ENCODE measurements around the gene LDLRAD3. TPM values are rescaled to one million over a fixed set of nuclear protein-coding genes. Genes with fewer than 3 reads are reported as not detected.

Gene LDLRAD3
- total RNA-seq, 3 donors from 2014 or later: 1.0 to 8.1 (median 2.0) TPM

DNA sequence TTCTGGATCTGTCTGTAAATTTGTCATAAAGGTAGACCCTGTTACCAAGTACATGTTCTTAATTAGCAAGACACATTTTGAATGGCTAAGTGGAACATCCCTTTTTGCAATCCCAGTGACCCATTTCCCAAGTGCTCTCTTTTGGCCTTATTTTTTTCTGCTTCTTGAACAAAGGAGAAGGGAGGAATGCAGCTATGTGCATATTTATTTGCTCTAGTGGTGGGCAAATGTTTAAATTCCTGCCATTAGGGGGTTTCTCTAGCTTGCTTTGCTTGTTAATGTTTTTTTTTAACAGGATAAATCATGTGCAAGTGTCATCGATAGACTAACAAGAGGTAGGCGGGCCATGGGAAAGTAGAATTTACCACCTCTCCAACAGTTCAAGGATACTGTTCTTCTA is 209.7 kb downstream of the LDLRAD3 start:
- no peak overlapping the region for H3K4me3 ChIP-seq
- intact Hi-C loops (cut with DNase I, micrococcal nuclease): no loop called here
- DNase-seq (no peak), ATAC-seq (no peak)
- no peaks in the 10 kb centered on the region for H3K36me3 ChIP-seq (ENCODE audit: low read depth)
- no peaks in the 10 kb centered on the region for H3K4me1 ChIP-seq (ENCODE audit: low read depth)
- TF ChIP-seq, protein P1, sequence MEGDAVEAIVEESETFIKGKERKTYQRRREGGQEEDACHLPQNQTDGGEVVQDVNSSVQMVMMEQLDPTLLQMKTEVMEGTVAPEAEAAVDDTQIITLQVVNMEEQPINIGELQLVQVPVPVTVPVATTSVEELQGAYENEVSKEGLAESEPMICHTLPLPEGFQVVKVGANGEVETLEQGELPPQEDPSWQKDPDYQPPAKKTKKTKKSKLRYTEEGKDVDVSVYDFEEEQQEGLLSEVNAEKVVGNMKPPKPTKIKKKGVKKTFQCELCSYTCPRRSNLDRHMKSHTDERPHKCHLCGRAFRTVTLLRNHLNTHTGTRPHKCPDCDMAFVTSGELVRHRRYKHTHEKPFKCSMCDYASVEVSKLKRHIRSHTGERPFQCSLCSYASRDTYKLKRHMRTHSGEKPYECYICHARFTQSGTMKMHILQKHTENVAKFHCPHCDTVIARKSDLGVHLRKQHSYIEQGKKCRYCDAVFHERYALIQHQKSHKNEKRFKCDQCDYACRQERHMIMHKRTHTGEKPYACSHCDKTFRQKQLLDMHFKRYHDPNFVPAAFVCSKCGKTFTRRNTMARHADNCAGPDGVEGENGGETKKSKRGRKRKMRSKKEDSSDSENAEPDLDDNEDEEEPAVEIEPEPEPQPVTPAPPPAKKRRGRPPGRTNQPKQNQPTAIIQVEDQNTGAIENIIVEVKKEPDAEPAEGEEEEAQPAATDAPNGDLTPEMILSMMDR (IDR thresholded peaks at IDR 0.05): no peak
- H3K9me3 ChIP-seq: no peaks in the 10 kb centered on the region

DNA sequence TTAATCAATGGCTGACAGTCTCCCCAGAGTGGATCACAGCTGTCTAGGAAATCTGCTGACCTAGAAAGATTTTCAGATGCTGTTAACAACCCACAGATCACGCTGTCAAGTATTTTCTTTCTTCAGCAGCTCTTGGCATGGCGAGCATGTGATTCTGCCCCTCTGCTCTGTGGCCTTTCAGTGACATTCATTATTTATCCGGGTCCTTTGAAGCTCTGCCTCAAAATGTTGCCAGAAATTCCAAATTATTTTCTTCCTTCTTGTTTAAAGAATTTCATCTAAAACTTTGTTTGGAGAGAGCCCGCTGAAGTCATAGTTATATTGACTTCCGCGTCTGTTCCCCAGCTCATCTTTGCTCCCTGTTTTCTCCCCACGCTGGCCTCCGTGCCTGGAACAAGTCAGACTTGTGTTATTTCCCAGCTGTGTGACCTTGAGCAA is 211.3 kb downstream of the LDLRAD3 start:
- intact Hi-C loops (cut with DNase I, micrococcal nuclease): no loop called here
- no peaks in the 10 kb centered on the region for H3K4me1 ChIP-seq (ENCODE audit: low read depth)
- TF ChIP-seq, protein P1 (IDR thresholded peaks at IDR 0.05): no peak
- no peak for DNase-seq
- no peaks in the 10 kb centered on the region for H3K9me3 ChIP-seq
- H3K36me3 ChIP-seq (ENCODE audit: low read depth): no peaks in the 10 kb centered on the region
- no peak for ATAC-seq
- no peak overlapping the region for H3K4me3 ChIP-seq

DNA sequence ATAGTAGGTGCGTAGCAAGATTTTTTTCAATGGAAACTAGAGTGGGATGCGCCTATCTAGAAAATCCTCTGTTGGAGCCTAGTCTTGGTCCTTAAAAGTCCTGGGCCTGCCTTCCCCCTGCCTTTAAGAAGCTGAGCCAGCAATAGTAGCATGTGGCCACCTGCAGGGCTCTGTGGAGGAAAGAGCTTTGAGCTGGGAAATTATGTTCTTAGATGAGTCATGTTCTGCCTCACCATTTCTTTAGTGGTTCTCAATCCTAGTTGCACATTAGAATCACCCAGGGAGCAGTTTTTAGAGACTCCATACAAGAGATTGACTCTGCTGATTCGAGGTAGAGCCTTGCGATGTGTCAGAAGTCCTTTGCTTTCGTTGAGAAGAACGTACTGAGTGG is 211.9 kb downstream of the LDLRAD3 start:
- intact Hi-C loops (cut with DNase I, micrococcal nuclease): no loop called here
- no peak for ATAC-seq
- no peaks in the 10 kb centered on the region for H3K9me3 ChIP-seq
- no peaks in the 10 kb centered on the region for H3K36me3 ChIP-seq (ENCODE audit: low read depth)
- TF ChIP-seq, protein P1 (IDR thresholded peaks at IDR 0.05): no peak
- DNase-seq: no peak
- H3K4me3 ChIP-seq: no peak overlapping the region
- no peaks in the 10 kb centered on the region for H3K4me1 ChIP-seq (ENCODE audit: low read depth)

DNA sequence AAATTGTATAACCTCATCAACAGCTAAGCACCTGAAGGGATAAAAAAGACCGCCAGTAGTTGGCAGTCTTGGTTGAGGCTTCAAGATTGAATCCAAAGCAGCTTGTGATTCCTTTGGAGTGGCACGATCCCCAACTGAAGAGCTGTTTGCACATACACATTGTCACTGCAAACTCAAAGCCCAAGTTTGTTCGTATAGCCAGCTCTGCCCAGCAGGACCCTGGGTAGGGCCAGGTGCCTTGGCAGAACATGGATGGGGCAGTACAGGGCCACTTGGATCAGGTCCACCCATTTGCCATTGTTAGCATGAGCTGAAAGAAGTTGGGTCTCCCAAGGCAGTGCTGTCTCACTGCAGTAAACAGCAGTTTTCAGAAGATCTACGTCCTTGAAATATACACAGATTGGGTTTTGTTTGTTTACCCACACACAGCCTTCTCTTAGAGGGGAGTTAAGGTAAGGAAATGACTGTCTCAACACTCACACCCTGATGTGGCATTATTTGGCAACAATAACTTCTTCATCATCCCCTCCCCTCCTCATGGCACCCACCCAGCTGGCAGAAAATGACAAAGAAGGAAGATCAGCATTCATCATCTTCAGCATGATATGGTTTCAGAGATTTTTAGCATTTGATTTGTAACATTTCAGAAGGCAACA is 212.4 kb downstream of the LDLRAD3 start:
- H3K9me3 ChIP-seq: no peaks in the 10 kb centered on the region
- ATAC-seq (no peak), DNase-seq (no peak)
- no peak overlapping the region for H3K4me3 ChIP-seq
- intact Hi-C loops (cut with DNase I, micrococcal nuclease): no loop called here
- H3K4me1 ChIP-seq (ENCODE audit: low read depth): no peaks in the 10 kb centered on the region
- TF ChIP-seq, protein P1 (IDR thresholded peaks at IDR 0.05): no peak
- H3K36me3 ChIP-seq (ENCODE audit: low read depth): no peaks in the 10 kb centered on the region

DNA sequence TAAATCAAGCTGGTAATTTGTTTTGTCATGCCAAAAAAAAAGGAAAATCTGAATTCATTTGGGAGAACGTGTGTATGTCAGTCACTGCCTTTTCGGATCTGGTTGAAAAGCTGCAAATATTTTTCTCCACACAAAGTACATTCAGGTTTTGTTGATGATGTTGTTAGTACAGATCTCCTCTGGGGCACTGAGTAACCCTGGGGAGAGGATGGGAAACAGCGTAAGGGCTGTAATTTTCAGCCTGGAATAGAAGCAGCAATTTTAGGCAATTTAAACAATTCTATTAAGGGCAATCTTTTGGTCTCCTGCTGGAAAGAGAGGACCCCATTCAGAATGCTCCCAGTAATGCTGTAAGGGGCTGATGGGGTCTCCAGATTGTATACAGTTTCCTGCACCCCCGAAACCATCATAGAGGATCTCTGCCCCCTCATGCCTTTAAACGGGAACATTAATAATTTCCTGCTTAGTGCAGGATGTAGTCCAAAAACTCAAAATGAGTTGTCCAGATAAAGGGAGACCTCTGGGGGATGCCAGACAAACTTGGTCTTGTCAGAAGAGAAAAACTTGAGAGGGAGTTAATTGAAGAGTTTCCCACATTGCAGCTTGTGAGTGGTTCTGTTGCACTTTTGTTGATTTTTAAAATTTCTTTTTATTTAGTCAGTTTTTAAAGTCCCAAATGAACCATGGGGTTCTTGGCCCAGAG is 213.1 kb downstream of the LDLRAD3 start:
- TF ChIP-seq, protein P1 (IDR thresholded peaks at IDR 0.05): no peak
- no peak for ATAC-seq
- Histone ChIP-seq H3K9me3 (no peaks in the 10 kb centered on the region), H3K4me3 (no peak overlapping the region), H3K36me3 (ENCODE audit: low read depth) (no peaks in the 10 kb centered on the region), H3K4me1 (ENCODE audit: low read depth) (no peaks in the 10 kb centered on the region)
- no peak for DNase-seq
- intact Hi-C loops (cut with DNase I, micrococcal nuclease): no loop called here
